Upper lobe of left lung (tissue), 4 donors: ENCODE data around the gene MRFAP1.

ENCODE experiments used
- CTCF ChIP-seq, 6 experiments: fragments of 450-650 bp in 4 of 6; fragments of 200-600 bp in 2 of 6; sonication (generic) in 2 of 6; IDR thresholded peaks; one replicate each; pipeline ENCODE4 v1.5.1; 2016 to 2019; ENCODE audit warnings: antibody characterized with exemption in 6 of 6
- POLR2AphosphoS5 ChIP-seq, 2 donors: sonication (generic); formaldehyde crosslinking; IDR thresholded peaks; one replicate each; pipeline ENCODE4 v1.5.1; 2017; ENCODE audit warnings: antibody characterized with exemption in 2 of 2

- TF ChIP-seq CTCF (IDR thresholded peaks at IDR 0.05), result no peak
- no peak for TF ChIP-seq POLR2AphosphoS5 (IDR thresholded peaks at IDR 0.05)
These were observed 6.7 kb downstream of the MRFAP1 start for GRCh38 chr4:6647169-6647568.
